ENCODE results near the gene CHI3L2.

DNA sequence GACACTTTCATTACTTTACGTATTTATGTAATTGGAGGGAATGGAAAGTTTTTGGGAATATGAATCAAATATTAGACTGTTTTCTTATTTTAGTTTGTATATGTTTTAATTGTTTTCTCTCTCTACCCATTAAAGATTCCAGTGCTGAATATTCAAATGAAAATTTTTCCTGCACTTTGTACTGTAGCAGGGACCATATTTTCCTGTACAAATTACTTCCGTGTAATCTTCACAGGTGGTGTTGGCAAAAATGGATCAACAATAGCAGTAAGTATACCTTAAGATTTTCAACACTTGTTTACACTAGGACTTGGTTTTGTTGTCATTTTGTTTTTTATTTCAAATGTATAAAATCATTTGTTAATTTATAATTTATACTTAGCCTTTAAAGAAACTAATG lies 45.5 kb upstream of the CHI3L2 start:
- TF ChIP-seq, protein P1, sequence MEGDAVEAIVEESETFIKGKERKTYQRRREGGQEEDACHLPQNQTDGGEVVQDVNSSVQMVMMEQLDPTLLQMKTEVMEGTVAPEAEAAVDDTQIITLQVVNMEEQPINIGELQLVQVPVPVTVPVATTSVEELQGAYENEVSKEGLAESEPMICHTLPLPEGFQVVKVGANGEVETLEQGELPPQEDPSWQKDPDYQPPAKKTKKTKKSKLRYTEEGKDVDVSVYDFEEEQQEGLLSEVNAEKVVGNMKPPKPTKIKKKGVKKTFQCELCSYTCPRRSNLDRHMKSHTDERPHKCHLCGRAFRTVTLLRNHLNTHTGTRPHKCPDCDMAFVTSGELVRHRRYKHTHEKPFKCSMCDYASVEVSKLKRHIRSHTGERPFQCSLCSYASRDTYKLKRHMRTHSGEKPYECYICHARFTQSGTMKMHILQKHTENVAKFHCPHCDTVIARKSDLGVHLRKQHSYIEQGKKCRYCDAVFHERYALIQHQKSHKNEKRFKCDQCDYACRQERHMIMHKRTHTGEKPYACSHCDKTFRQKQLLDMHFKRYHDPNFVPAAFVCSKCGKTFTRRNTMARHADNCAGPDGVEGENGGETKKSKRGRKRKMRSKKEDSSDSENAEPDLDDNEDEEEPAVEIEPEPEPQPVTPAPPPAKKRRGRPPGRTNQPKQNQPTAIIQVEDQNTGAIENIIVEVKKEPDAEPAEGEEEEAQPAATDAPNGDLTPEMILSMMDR (IDR thresholded peaks at IDR 0.05) = no peak
- TF ChIP-seq POLR2A (IDR thresholded peaks at IDR 0.05) = no peak

All from adrenal gland (tissue), 5 donors.